Stomach (tissue), 9 donors: Measurements from ENCODE around the gene STON2. TPM values are rescaled to one million over a fixed set of nuclear protein-coding genes. Genes with fewer than 3 reads are reported as not detected.

Experiments
- DNase-seq, 2 donors: peaks; one replicate each; pipeline versions ENCODE4 v3.0.0 to v3.0.0-alpha.2; 2013 to 2019
- H3K27ac ChIP-seq, 5 donors: fragments of 200-600 bp in 4 of 5; sonication (generic) in 4 of 5; one replicate each; pipeline ENCODE4 v1.5.1; 2013 to 2019; ENCODE audit warnings: mild to moderate bottlenecking in 1 of 5, moderate library complexity in 1 of 5
- H3K27me3 ChIP-seq, 3 donors: fragments of 200-600 bp; sonication (generic); one replicate each; pipeline ENCODE4 v1.5.1; 2017 to 2019; ENCODE audit warnings: mixed run types in 1 of 3
- H3K36me3 ChIP-seq, 4 donors: fragments of 200-600 bp; sonication (generic); 1 replicate in 3 of 4; 2 replicates in 1 of 4; pipeline ENCODE4 v1.5.1; 2016 to 2019
- H3K4me1 ChIP-seq, 4 donors: fragments of 200-600 bp; sonication (generic); one replicate each; pipeline ENCODE4 v1.5.1; 2016 to 2019
- H3K4me3 ChIP-seq, 4 donors: fragments of 200-600 bp; sonication (generic) in 3 of 4; one replicate each; pipeline ENCODE4 v1.5.1; 2016 to 2019; ENCODE audit warnings: mild to moderate bottlenecking in 1 of 4
- H3K9me3 ChIP-seq, 4 donors: fragments of 200-600 bp; sonication (generic); one replicate each; pipeline ENCODE4 v1.5.1; 2016 to 2019
- CTCF ChIP-seq, 7 experiments: fragments of 450-650 bp in 4 of 7; fragments of 200-600 bp in 3 of 7; sonication (generic) in 3 of 7; IDR thresholded peaks; one replicate each; pipeline ENCODE4 v1.5.1; 2016 to 2019; ENCODE audit warnings: antibody characterized with exemption in 7 of 7, control low read depth in 2 of 7, mild to moderate bottlenecking in 1 of 7
- EP300 ChIP-seq: sonication (generic); formaldehyde crosslinking; IDR thresholded peaks from one replicate; pipeline ENCODE4 v1.6.1; 2017; ENCODE audit warnings: antibody characterized with exemption
- POLR2A ChIP-seq, 4 donors: fragments of 450-650 bp; IDR thresholded peaks; one replicate each; pipeline ENCODE4 v1.6.1; 2016; ENCODE audit warnings: antibody characterized with exemption in 4 of 4, control low read depth in 2 of 4, mild to moderate bottlenecking in 1 of 4, moderate library complexity in 1 of 4
- POLR2AphosphoS5 ChIP-seq, 3 donors: sonication (generic); formaldehyde crosslinking; IDR thresholded peaks; one replicate each; pipeline ENCODE4 v1.6.1; 2016; ENCODE audit warnings: antibody characterized with exemption in 3 of 3
- WGBS, 5 donors: extraction: QIAGEN DNeasy Blood & Tissue Kit in 3 of 5; methylation state at CpG; one replicate each; pipeline versions ENCODE4 v1.1.5 to v1.1.7; 2013 to 2018; 5-methylcytosine and 5-hydroxymethylcytosine counted together
- intact Hi-C: fragments of 100-400 bp; cut with DNase I; formaldehyde crosslinking; loops from one replicate; pipeline ENCODE4 v1.15.1; 2023; ENCODE audit warnings: low total_unique reads
- polyA plus RNA-seq, 3 donors: library from polyadenylated mRNA; stranded (reverse); fragments of 200-250 nt; gene quantifications; one replicate each; pipeline ENCODE4 v1.2.3, GENCODE V29; 2013
- total RNA-seq, 5 donors: library from RNA; depleted of rRNA; stranded (reverse); fragments of >200 nt; gene quantifications; one replicate each; pipeline versions ENCODE4 v1.1.0 to v1.2.3, GENCODE V29; 2014 to 2016
- donor health status: healthy with polysubstance abuse.
- donor health status: Bipolar disorder and iron deficiency.
- donor health status: healthy.

Gene STON2
- total and polyA plus RNA-seq, 8 donors, result 1.4 to 50.2 (median 8.3) TPM

DNA sequence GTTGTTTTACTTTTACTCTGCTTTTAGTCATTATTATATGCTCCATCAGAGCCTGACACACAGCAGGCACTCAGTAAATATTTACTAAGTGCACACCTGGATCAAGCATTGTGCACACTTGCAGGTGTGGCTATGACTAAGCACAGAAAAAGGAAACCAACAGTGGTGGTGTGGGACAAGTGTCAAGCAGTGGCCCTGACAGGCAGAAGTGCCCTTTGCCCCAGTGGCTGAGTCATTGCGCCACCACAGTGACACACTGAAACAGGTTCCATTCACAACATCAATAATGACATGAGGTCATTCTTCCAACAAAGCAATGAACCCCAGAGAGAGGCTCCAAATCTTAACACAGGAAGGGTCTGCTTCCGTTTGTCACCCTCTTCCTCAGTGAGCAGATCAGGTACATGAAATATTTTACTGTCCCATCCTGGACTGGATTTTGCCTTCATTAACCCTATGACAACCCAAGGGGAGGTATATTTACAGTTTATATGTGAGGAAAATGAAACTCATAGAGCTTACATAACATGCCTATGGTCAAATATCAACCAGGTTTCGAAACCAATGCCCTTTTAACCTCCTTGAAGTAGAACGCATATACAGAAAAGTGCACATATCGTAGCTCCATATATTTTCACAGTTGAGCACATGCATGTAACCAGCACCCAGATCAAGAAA, 96.7 kb downstream of the STON2 start:
- 40 to 58% (median 51%) methylated on average over 5 of the region's 5 CpGs for WGBS, 5 donors
- H3K27me3 ChIP-seq, result no peaks in the 10 kb centered on the region
- peak; percentile 83 to 96 for DNase-seq

GRCh38 chr14:81302638-81303037, 97.5 kb downstream of the STON2 start:
- Histone ChIP-seq H3K9me3 (no peaks in the 10 kb centered on the region), H3K27me3 (no peaks in the 10 kb centered on the region), H3K4me1 (peaks cover 0 to 11% (median 0%) of the 10 kb centered on the region in 4 donors), H3K36me3 (no peaks in the 10 kb centered on the region), H3K4me3 (no peak overlapping the region), H3K27ac (peak overlapping the region in 4 of 5 donors; percentile 35 to 74 (median 54))
- 69 to 88% (median 70%) methylated on average over 3 of the region's 3 CpGs for whole genome bisulfite sequencing, 5 donors
- no peak for DNase-seq
- intact Hi-C loops, result no loop called here
- peak in 1 of 7 experiments; percentile 7 for TF ChIP-seq CTCF (IDR thresholded peaks at IDR 0.05)
- TF ChIP-seq EP300, result no peak
- no peak for TF ChIP-seq POLR2AphosphoS5 (IDR thresholded peaks at IDR 0.05)
- TF ChIP-seq POLR2A (IDR thresholded peaks at IDR 0.05), result no peak

More for the DNA sequence above, 96.7 kb downstream of the STON2 start:
- Histone ChIP-seq H3K4me1 (peaks cover 0 to 11% (median 0%) of the 10 kb centered on the region in 4 donors), H3K4me3 (no peak overlapping the region), H3K36me3 (no peaks in the 10 kb centered on the region), H3K9me3 (no peaks in the 10 kb centered on the region), H3K27ac (peak overlapping the region in 4 of 5 donors; percentile 56 to 74 (median 71))
- intact Hi-C loops, result no loop called here
- peak in 2 of 3 donors; percentile 47 to 86 for TF ChIP-seq POLR2AphosphoS5 (IDR thresholded peaks at IDR 0.05)
- TF ChIP-seq CTCF (IDR thresholded peaks at IDR 0.05), result no peak

DNA sequence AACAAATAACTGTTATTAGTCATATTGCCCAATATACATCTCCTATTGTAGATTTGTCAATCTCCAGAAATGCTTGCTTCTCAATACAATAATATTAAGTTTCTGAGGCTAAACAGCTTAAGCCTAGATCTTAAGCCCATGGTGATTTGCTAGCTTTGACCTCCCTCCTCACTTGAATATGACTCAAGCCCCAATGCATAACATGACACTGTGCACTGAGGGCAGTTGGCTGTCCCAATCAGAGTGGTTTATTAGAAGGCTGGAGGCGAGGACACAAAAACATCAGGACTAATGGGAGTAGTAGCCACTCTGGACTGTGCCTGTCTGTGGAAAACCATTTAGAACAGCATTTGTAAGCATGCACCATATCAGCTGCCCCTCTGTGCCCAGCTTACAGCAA, 98.3 kb downstream of the STON2 start:
- Histone ChIP-seq H3K27me3 (no peaks in the 10 kb centered on the region), H3K4me1 (peaks cover 0 to 16% (median 0%) of the 10 kb centered on the region in 4 donors), H3K4me3 (no peak overlapping the region), H3K27ac (peak overlapping the region in 1 of 5 donors; percentile 69), H3K9me3 (no peaks in the 10 kb centered on the region), H3K36me3 (no peaks in the 10 kb centered on the region)
- no peak for DNase-seq
- intact Hi-C loops, result no loop called here
- 90 to 100% (median 95%) methylated on average over 1 of the region's 1 CpG for WGBS, 5 donors
- TF ChIP-seq POLR2A (IDR thresholded peaks at IDR 0.05) (no peak), POLR2AphosphoS5 (IDR thresholded peaks at IDR 0.05) (no peak), EP300 (no peak), CTCF (IDR thresholded peaks at IDR 0.05) (no peak)

- no peak for DNase-seq
- Histone ChIP-seq H3K27ac (no peak overlapping the region), H3K4me3 (no peak overlapping the region), H3K4me1 (peaks cover 0 to 20% (median 0%) of the 10 kb centered on the region in 4 donors), H3K9me3 (no peaks in the 10 kb centered on the region), H3K36me3 (no peaks in the 10 kb centered on the region), H3K27me3 (no peaks in the 10 kb centered on the region)
- 55 to 81% (median 72%) methylated on average over 1 of the region's 1 CpG for WGBS, 5 donors
- intact Hi-C loops, result no loop called here
- TF ChIP-seq POLR2A (IDR thresholded peaks at IDR 0.05) (no peak), POLR2AphosphoS5 (IDR thresholded peaks at IDR 0.05) (no peak), EP300 (no peak), CTCF (IDR thresholded peaks at IDR 0.05) (no peak)
These were observed 98.8 kb downstream of the STON2 start for GRCh38 chr14:81301371-81301770.
